CD4-positive, alpha-beta T cell treated with Interleukin-6 at 100 ng/mL for 8 hours (primary cell): Measurements from ENCODE around the gene CARS1.

ENCODE experiments used
- DNase-seq: peaks from one replicate; pipeline ENCODE4 v3.0.0-alpha.2; 2020; ENCODE audit warnings: mixed read lengths, low spot score

Gene CARS1

DNA sequence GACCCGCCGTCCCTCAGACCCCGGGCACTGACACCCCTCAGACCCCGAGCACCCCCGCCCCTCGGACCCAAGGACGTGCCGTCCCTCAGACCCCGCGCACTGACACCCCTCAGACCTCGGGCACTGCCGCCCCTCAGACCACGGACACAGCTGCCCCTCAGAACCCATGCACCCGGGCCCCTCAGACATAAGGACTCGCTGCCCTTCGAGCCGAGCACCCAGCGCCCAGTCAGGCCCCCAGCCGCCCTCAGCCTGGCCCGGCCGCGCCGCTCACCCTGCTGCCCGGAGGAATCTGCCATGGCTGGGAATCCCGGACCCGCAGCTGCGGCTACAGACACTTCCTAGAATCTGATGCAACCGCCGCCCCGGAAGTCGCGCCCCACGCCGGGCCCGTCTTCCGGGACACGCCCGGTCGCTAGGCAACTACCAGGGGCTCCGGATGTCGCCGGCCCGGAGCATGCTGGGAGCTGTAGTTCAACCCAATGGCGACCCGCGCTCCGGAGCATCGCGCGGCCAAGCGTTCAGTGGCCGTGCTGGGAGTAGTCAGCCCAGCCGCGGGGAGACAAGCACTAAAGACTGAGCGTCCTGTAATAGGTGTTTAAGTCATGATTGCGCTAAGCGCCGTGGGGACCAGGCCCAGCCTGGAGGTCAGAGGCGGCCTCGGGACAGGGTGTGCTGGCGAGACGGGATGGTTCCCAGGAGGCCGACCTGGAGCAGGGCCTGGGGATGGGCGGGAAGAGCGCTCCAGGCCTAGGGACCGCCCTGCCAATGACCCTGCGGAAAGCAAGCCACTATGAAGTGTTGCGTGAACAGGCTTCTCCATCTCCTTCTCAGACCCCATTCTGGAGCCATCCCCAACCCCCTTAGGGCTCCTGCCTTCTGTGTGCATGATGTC lies at the start of gene CARS1:
Gene CARS1 (minus strand): TSS at position 355 of the 895 bp plus-strand sequence. CDS start 56 bp downstream, at position 299.
- DNase-seq = peak; percentile 91

DNA sequence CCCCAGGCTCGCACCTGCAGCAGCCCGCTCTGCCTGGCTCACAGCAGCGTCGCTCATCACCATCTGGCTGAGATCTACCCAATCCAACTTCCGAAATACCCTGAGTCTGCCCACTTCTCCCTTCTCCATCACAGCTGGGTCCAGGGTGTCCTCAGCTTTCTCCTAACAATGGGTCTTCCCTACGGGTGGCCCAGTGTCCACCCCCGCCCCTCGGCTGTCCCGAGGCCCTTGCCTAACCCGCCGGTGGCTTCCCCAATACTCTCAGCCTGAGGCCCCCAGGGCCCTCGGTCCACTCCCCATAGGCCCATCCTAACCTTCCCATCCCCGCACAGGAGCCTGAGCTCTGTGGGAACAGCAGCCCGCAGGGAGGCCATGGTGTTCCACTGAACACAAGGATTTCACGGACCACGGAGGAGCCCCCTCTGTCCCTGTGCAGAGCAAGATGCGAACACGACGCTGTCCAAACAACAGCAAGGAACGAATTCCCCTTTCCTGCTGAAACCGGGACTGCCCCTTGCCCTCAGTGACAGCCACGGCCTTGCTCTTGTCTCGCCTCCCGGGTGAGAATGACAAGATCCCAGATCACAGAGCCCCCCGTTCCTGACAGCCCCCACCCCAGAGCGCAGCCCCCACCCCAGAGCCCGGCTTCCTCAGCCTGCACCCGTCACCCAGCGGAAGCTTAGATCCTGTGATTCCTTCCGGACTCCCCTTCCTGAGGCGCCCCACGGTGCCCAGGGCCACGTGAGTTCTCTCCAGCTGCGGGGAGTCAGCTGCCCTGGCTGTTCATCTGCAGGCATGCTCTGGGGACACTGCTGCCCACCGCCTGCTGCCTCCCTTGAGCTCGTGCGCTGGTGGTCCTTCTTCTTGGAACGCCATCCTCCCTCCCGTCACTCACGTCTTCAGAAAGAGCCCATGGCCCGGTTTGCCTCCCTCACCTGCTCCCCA lies 48.8 kb upstream of the CARS1 start:
- no peak for DNase-seq

DNA sequence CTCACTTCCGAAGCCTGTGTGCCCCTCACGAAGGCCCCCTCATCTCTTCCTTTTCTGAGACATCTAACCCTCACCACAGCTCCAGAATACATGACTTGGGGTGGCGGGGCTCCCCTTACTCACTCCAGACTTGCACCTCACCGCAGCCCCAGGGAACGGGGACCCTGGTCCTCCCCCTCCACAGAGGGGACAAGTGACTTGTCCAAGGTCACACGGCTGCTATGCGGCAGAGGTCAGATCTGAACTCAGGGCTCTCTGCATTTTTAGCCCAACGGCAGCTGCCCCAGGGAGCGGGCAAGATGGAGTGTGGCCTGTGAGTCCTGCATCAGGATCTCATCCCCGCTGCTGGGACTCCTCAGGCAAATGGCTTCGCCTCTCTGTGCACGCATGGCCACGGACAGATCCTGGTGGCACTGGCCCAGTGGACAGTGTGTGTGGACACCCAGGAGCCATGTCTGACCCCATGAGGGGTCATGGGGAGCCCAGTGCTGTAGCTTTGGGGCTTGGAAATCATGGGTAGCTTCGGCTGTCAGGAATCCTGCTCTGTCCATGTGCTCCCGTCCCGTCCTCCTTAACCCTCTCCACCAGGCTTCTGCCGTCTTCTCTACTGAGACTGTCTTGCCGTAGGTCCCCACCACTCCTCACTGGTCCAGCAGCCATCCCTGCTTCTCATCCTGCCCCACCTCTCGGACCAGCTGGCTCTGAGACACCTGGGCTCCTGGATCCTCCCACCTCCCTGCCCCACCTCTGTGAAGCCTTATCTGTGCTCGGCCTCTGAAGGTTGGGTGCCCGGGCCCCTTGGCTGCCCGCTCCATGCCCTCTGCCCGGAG lies 48.0 kb upstream of the CARS1 start:
- no peak for DNase-seq

DNA sequence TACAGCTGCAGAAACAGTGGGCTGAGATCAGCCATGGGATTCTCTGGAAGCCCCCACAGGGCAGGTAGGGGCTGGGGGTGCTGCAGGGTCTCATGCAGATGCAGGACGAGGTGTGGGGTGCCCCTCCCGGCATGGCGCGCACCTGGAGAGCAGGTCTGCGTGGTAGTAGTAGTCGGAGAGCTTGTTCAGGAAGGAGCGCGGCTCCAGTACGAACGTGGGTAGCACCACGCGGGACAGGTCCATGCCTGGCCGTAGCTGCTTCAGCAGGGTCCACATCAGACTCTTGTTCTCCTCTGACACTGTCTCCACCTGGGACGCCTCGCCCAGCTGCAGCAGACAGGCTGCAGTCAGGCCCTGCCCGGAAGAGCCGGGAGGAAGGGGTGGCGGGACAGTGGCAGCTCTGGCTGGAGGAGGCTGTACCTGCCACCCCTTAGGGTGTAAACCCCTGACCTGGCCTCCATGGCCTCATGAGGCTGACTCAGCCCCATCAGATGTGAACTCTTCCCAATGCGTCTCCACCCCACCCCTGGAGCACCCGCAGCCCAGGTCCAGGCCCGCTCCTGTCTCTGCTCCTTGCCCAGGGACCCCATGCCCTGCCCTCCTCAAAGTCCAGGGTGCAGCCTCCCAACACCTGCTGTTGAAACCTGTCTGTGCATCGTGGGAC lies 47.0 kb upstream of the CARS1 start:
- DNase-seq = no peak

DNA sequence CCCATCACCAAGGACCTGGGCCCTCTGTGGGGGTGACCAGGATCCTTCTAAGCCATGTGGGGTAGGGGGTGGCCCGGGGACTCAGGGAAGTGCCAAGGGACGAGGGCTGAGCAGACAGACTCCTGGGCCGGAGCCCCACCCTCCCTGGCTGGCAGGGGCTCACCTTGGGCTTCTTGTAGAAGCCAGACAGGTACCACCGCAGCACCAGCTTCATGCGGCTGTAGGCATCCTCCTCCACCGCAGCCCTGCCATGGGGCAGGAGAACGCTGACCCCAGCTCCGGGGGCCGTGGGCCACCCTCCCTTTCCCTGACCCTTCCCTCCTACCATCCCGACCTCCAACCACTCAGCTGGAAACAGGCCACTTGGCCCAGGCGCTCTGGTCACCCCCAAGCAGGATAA lies 45.9 kb upstream of the CARS1 start:
- DNase-seq = no peak

DNA sequence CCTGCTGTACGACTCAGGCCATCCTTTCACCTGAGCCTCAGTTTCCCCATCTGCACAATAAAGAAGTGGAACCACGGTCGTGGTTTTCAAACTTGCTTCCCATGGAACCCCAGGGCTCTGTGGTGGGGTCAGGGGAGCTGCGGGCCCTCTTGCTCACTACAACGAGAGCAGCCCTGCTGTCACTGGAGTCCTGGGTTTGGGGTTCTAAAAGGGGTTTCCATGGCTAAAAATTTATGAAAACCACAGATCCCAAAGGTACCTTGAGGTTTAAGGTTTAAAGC lies 45.4 kb upstream of the CARS1 start:
- DNase-seq = no peak

DNA sequence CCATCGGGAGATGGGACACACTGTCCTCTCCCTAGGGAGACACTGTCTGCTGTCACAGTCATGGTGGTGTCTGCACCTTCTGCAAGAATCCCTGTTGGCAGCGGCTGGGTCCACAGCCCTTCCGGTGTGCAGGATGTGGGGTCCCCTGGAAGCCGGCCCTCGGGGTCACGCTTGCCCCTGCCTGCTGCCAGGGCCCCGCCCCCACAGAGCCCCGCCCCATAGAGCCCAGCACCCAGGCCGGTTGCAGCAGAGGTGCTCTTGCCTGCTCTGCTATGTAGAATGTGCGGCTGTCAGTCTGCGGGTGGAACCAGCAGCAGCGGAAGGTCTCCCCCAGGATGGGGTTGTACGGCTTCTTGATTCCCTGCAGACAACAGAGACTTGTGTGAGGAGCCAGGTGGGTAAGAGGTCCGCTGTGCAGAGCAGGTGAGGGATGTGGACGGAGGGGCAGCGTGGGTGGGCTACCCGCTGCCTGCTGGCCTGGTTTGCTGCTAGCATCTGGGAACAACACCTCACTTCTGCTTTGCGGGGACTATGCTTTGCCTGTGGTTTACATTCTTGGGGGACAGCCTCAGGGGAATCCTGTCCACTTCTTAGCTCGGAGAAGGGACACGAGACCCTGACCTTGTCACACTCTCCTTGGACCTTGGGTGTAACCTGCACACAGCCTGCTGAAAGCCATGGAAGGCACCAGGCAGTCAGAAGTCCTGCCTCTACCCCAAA lies 44.9 kb upstream of the CARS1 start:
- DNase-seq = no peak

DNA sequence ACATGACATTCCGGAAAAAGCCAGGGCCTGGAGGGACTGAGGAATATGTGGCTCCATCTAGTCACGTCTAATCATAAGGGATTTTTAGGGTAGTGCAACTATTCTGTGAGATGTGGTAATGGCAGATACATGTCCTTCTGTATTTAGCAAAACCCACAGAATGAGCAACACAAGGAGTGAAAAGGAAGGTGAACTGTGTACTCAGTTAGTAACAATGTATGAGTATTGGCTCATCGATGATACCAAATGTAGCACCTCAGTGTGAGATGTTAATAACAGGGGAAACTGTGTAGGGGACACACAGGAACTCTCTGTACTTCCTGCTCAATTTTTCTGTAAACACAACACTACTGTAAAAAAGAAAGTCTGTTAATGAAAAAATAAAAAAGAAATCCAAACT lies 42.0 kb upstream of the CARS1 start:
- no peak for DNase-seq

DNA sequence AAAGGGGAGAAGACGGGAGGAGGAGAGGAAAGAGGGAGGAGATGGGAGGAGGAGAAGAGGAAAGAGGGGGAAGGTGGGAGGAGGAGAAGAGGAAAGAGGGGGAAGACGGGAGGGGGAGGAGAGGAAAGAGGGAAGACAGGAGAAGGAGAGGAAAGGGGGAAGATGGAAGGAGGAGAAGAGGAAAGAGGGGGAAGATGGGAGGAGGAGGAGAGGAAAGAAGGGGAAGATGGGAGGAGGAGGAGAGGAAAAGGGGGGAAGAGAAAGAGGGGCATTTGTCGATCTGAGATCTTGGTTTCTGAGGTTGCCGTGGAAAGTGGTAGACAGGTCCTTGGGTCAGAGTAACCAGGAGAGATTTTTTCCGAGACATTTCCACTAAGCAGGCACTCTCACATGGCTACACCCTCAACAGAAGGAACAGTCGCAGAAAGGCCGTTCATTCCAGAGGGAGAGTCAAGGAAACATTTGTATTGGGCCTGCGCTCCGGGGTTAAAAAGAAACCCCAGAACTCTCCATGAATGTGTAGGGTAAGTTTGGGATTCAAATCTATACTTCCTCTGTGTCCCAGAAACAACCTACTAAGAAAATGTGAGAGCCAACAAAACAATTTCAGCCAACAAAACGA lies 39.8 kb upstream of the CARS1 start:
- no peak for DNase-seq

DNA sequence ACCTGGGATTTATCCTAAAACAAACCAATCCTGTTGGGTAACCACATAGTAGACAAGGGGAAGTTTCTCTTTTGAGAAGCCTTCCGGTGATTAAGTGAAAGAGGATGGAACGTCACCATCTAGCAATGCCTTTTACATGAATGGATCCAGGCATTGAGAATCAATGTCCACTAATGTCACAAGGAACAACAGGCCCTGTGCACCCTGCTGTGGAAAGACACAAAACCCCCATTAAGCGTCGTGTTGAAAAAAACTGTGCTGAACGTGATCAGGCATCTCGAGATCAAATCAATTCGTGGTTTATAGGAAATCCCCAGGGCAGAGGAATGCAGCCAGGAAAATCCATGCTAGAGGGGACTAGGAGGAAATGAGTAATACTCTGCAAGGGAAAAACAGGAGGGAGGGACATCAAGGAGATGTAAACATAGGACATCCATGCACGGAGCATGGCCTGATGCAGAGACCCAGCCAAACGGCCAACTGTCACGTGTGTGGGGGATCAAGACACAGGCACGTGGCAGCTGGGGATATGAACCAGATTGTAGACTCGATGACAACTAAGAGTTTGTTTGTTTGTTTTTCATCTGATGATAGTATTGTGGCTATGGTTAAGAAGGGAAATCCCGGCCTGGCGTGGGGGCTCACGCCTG lies 38.6 kb upstream of the CARS1 start:
- DNase-seq = no peak

DNA sequence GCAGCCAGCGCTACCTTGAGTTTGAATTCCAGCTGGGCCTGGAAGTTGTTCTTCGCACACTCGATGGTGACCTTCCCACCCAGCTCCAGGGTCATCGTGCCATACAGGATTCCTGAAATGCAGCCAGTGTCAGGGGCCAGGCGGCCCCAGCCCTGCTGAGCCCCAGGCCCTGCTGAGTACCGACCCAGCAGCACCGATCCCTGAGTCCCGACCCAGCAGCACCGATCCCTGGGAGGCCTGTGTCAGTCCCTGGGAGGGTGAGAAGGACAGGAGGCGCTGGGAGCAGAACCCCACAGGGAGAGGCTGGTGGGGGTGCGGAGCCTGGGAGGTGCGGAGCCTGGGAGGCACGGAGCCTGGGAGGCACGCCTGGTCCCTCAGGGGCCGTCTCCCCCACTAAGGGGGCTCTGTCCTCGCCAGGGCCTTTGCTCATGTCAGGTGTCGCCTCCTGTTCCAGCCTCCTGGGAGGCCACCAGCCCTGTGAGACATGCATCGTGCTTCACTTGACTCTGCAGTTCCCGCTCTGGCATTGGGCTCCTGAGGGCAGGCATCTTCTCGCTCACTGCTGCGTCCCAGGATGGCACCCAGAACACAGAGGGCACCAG lies 37.1 kb upstream of the CARS1 start:
- DNase-seq = no peak

DNA sequence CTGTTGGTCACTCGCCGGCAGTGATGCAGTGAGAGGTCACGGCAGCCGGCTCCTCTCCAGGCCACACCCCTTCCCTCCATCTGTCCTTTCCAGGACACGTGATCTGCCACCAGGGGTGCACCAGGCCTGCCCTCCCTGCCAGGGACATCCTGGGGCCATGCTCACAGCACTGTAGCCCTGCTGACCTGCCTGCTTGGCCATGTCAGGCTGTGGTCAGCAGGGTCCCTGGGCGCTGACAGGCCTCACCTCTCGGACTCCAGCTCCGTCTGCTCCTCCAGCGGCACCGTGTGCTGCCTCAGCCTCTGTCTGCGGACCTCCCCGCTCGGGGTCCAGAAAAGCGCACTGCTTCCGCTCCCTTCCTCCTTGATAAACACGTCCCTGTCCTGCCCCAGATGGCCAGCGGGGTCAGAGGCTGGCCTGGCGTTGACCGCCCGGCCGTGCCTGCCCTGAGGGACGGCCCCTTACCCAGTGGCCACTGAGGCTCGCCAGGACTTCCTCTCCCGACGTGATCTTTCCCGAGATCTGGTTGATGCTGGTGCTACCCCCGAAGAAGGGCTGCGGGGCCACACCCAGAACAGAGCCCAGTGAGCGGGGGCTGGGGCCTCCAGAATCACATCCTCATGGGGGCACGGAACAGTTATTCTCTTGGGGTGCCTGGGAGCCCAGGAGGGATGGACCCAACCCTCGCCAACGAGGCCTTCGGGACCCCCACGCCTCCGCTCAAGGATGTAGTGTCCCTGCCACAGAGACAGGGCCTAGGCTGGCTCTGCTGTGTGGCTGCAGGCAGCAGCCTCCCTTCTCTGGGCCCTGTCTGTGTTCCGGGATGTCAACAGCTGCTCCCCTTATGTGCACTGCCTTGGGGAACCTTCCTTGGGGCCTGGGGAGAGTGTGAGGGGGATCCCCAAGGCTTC lies 36.3 kb upstream of the CARS1 start:
- DNase-seq = no peak

DNA sequence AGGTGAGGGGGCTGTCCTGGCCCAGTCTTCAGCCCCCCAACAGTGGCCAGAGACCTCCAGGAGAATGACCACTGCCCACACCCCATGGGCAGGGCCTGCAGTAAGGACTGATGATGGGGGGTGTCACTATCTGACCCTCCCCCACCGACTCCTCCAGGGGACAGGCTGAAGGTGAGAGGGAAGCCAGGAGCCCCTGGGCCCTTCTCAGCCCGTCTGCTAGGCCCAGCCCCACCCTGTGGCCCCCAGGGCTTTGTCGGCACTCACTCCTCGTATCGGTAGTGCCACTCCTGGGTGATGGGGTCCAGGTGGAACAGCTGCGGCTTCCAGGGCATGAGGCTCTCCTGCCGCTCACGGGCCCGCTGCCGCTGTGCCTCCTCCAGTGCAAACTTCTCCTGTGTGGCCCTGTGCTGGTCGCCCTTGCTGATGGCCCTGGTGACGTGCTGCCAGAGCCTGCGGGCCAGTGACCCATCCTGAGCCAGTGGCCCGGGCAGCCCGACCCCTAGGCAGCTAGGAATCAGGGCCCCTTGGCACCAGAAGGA lies 35.4 kb upstream of the CARS1 start:
- DNase-seq = no peak

DNA sequence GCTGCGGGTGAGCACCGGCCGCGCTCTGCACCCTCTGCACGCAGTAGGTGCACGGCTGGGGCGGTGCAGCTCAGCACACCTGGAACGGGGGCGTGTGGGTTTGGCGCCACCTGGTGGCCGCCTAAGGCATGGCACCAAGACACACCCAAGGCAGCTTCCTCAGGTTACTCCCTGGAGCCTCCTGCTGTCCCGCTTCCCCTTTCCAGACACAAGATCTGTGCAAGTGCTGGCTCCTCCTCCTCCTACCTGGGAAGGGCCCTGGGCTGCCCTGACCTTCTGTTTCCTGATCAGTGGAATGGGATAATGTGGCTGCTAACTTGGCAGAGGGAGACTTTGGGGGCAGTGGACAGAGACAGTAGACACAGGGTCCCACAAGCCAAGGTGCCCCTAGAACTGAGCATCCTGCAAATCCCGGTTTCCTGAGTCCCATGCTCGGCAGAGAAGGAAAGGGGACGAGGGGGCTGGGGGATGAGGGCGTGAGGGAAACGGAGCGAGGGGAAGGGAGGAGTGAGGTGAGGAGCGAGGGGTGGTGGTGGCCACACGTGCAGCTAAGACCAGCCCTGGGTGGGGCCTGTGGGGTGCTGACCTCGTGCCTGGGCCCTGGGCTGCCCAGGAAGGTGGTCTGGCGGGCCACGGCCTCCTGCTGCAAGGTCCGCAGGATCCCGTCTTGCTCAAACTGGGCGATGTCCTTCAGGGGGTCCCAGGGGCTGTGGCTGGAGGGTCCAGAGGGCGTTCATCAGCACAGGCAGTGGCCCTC lies 34.8 kb upstream of the CARS1 start:
- peak; percentile 68 for DNase-seq

DNA sequence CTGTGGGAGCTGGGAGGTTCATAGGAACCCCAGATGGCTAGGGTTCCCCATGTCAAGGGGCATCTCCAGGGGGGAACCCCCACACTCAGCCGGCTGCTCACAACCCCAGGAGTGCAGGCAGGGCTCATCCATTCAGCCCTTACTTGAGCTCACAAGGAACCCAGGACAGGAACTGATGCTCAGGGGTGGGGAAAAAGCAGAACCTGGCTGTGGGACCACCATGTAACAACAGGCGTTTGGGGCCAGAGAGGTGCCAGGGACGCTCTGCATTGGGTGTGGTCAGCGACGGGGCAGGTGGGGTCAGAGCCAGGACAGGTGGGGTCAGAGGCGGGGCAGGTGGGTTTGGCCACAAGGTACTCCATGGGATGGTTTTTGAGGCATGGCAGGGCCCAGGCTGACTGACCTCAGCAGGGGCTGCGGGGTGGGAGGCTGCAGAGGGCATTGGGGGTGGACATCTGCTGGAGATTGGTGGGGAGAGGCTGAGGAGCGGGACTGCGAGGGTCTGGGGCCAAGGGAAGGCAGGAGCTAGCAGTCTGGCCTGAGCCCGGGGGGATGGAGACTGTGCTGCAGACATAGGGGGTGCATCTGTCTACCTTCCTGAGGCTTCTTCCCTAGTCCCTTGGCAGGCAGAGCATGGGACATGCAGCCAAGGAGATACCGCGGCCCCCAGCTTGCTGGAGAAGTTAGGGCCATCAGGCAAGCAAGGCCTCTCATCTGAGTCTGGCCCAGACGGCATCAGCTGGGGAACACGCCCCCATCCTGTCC lies 34.0 kb upstream of the CARS1 start:
- DNase-seq = no peak

DNA sequence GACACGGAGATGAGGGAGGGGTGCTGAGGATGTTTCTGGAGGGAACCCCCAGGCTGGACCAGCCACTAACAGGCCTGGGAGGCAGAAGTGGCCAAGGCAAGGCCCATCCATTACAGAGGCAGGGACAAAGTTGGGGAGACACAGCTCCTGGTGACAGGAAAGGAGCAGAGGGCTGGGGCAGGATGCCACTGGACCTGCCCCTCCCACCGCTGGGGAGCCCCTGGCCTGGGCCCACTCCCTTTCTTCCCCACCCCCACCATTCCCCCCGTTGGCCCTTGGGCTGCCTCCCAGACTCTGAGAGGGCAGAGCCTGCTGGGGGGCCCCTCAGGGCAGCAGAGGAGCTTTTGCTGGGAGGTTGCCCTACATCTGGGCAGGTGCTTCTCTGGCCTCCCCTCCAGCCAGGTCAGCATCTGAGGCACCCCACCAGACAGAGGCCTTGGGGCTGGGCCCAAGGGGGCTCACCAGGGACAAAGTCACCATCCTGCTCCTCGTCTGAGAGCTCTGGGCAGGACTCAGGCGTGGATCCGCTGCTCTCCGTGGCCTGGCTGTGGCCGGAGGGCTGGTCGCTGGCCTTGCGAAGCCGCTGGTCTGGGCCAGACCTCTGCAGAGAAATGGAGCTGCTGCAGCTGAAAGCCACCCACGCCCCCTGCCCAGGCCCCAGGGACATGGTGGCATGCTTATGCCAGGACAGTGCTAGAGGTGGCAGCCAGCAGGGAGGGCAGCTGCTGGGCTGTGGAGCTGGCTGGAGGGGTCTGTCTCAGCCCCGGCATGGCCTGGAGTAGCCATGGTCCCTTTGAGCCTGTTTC lies 33.1 kb upstream of the CARS1 start:
- DNase-seq = no peak
